GM12878 (cell line): ENCODE results near the gene HBZ. TPM values are rescaled to one million over a fixed set of nuclear protein-coding genes. Genes with fewer than 3 reads are reported as not detected.

Source experiments
- ATAC-seq: fragments of 200-7000 bp; cut with Tn5 transposase; 3 replicates; pipeline ENCODE4 v1.9.1; 2020; ENCODE audit warnings: mild to moderate bottlenecking, moderate library complexity
- BruUV-seq: library from RNA; stranded (reverse); fragments of 400-500 nt; replicated peaks from 2 replicates; lab custom pipeline; 2021; lab: Mats Ljungman, UMichigan
- CTCF ChIA-PET: fragments of 300-600 bp; sonication (Branson Sonifier 250); formaldehyde crosslinking; extraction: SDS; loops from one replicate; lab custom pipeline; 2021; ENCODE audit warnings: inconsistent platforms; lab: Yijun Ruan, JAX
- POLR2A ChIA-PET: fragments of 350-600 bp; formaldehyde crosslinking; extraction: SDS; loops from one replicate; lab custom pipeline; 2021; ENCODE audit warnings: inconsistent platforms; lab: Charles Lee
- RAD21 ChIA-PET: fragments of 300-600 bp; sonication (Branson Sonifier 250); formaldehyde crosslinking; loops from one replicate; lab custom pipeline; 2023; ENCODE audit warnings: antibody characterized with exemption; ENCODE audit not compliant: unreplicated experiment; lab: Charles Lee
- SMC1A ChIA-PET: fragments of 300-600 bp; sonication (Branson Sonifier 250); formaldehyde crosslinking; loops from one replicate; lab custom pipeline; 2023; ENCODE audit not compliant: unreplicated experiment, uncharacterized antibody; lab: Charles Lee
- DNase-seq: peaks from one replicate; pipeline ENCODE4 v3.0.0-alpha.2; 2011; ENCODE audit warnings: low read depth, low spot score
- FAIRE-seq: peaks from 3 replicates; lab custom pipeline; 2011; peaks lifted over from hg19 to GRCh38; lab: Jason Lieb, UNC
- H2AFZ ChIP-seq: 2 replicates; pipeline ENCODE4 v1.6.0; 2011; ENCODE audit warnings: low read depth, low read length, control low read depth; ENCODE audit not compliant: control insufficient read depth
- H3K27ac ChIP-seq: 2 replicates; pipeline ENCODE4 v1.5.1; 2011; ENCODE audit warnings: control low read depth; ENCODE audit not compliant: control insufficient read depth, insufficient read depth
- H3K27me3 ChIP-seq, 2 experiments: replicated peaks in 1 of 2; 2 replicates each; pipeline versions ENCODE4 v1.6.0 to v1.6.1; 2011; ENCODE audit warnings: low read length in 1 of 2; ENCODE audit not compliant: control insufficient read depth in 2 of 2, insufficient read depth in 2 of 2
- H3K36me3 ChIP-seq, 2 experiments: 2 replicates each; pipeline ENCODE4 v1.5.1; 2011; ENCODE audit warnings: low read length in 1 of 2; ENCODE audit not compliant: control insufficient read depth in 2 of 2, insufficient read depth in 2 of 2
- H3K4me1 ChIP-seq: 2 replicates; pipeline ENCODE4 v1.6.1; 2011; ENCODE audit warnings: mild to moderate bottlenecking, low read length, moderate library complexity, mixed read lengths; ENCODE audit not compliant: control insufficient read depth, insufficient read depth
- H3K4me2 ChIP-seq: 2 replicates; pipeline ENCODE4 v1.6.0; 2011; ENCODE audit warnings: control low read depth; ENCODE audit not compliant: control insufficient read depth, insufficient read depth
- H3K4me3 ChIP-seq: fragments of 200-600 bp; sonication (generic); 2 replicates; pipeline ENCODE4 v1.5.1; 2016
- H3K79me2 ChIP-seq: 2 replicates; pipeline ENCODE4 v1.6.0; 2011; ENCODE audit warnings: low read length; ENCODE audit not compliant: control insufficient read depth, insufficient read depth
- H3K9ac ChIP-seq: 2 replicates; pipeline ENCODE4 v1.8.0; 2011; ENCODE audit warnings: low read length, control low read depth, mixed read lengths; ENCODE audit not compliant: control insufficient read depth, insufficient read depth
- H3K9me3 ChIP-seq: replicated peaks from 3 replicates; pipeline ENCODE4 v1.5.1; 2011; ENCODE audit warnings: mild to moderate bottlenecking, low read length; ENCODE audit not compliant: control insufficient read depth, insufficient read depth
- H4K20me1 ChIP-seq: 2 replicates; pipeline ENCODE4 v1.6.0; 2011; ENCODE audit not compliant: control insufficient read depth, insufficient read depth
- BACH1 ChIP-seq: fragments of 450-650 bp; IDR thresholded peaks from 2 replicates; pipeline ENCODE4 v1.6.1; 2017; ENCODE audit warnings: mild to moderate bottlenecking, borderline replicate concordance
- CEBPZ ChIP-seq: fragments of 150-350 bp; IDR thresholded peaks from 2 replicates; pipeline ENCODE4 v1.6.1; 2016; ENCODE audit warnings: low read depth, low read length
- HDAC6 ChIP-seq: fragments of 200-600 bp; sonication (generic); IDR thresholded peaks from one replicate; pipeline ENCODE4 v1.8.0; 2017; ENCODE audit warnings: antibody characterized with exemption; ENCODE audit not compliant: unreplicated experiment
- KLF5 ChIP-seq: fragments of 450-650 bp; IDR thresholded peaks from 2 replicates; pipeline ENCODE4 v1.6.1; 2014; ENCODE audit warnings: mild to moderate bottlenecking; ENCODE audit not compliant: partially characterized antibody
- NR2C1 ChIP-seq: fragments of 450-650 bp; IDR thresholded peaks from 2 replicates; pipeline ENCODE4 v1.6.1; 2017; ENCODE audit warnings: antibody characterized with exemption, mild to moderate bottlenecking, moderate library complexity
- SIX5 ChIP-seq: IDR thresholded peaks from 2 replicates; pipeline ENCODE4 v1.6.1; 2011; ENCODE audit warnings: mild to moderate bottlenecking, low read depth, low read length, moderate library complexity; ENCODE audit not compliant: severe bottlenecking
- SREBF2 ChIP-seq: IDR thresholded peaks from 2 replicates; pipeline ENCODE4 v1.6.1; 2012; ENCODE audit warnings: mild to moderate bottlenecking, low read length
- ZNF274 ChIP-seq: IDR thresholded peaks from one replicate; pipeline ENCODE4 v1.8.0; 2011; ENCODE audit not compliant: insufficient read length, insufficient read depth
- WGBS: methylation state at CpG from one replicate; pipeline ENCODE4 v1.1.6; 2016; ENCODE audit warnings: low lambda C conversion rate; ENCODE audit not compliant: insufficient replicate concordance, insufficient coverage; ENCODE audit errors: missing lambda C conversion rate; 5-methylcytosine and 5-hydroxymethylcytosine counted together
- in situ Hi-C: fragments of 300-500 bp; cut with MboI; formaldehyde crosslinking; loops from 9 replicates; pipeline ENCODE4 v1.14.3; 2018; ENCODE audit warnings: mixed read lengths
- intact Hi-C: fragments of 100-400 bp; cut with micrococcal nuclease; formaldehyde crosslinking; loops from one replicate; pipeline ENCODE4 v1.14.2; 2022; ENCODE audit not compliant: unreplicated experiment
- polyA plus RNA-seq, 11 experiments: library from polyadenylated mRNA; depleted of rRNA in 4 of 11; unstranded in 6 of 11; stranded (reverse) in 5 of 11; fragments of >200 nt; fragmentation: Nextera tagmentation in 4 of 11; fragmentation: Illumina TruSeq in 1 of 11; extraction: Ambion mirVana in 4 of 11; extraction: Trizol in 1 of 11; gene quantifications; 1 replicate in 1 of 11; 2 replicates in 10 of 11; pipeline versions ENCODE4 v1.2.1 to v1.2.3, GENCODE V29; 2011 to 2016; ENCODE audit warnings: inconsistent platforms in 2 of 11, missing spikeins in 2 of 11, low read depth in 1 of 11
- total RNA-seq, 4 experiments: library from RNA; depleted of rRNA in 3 of 4; stranded (reverse); fragments of >200 nt in 3 of 4; fragmentation: Illumina TruSeq in 1 of 4; extraction: Trizol in 1 of 4; gene quantifications; 2 replicates each; pipeline versions ENCODE4 v1.2.1 to v1.2.3, GENCODE V29; 2013 to 2021
- TF ChIP-seq, protein P1 (sequence below): fragments of 450-650 bp; IDR thresholded peaks from 2 replicates; pipeline ENCODE4 v1.6.1; 2017; ENCODE audit warnings: mild to moderate bottlenecking, moderate library complexity

Gene HBZ
- total and polyA plus RNA-seq, 10 of the 15 experiments (the other 5 are each of a cell fraction or from before 2014, with no cell fraction given), result 0.49 TPM; not detected in 9

- POLR2A ChIA-PET, result no interaction called here
- H3K4me2 ChIP-seq, result no peak overlapping the region
- H3K79me2 ChIP-seq, result no peaks in the 10 kb centered on the region
- H3K27me3 ChIP-seq, result peaks cover 6 to 10% of the 10 kb centered on the region in 2 experiments
- intact Hi-C loops, result no loop called here
- TF ChIP-seq SREBF2 (no peak), CEBPZ (no peak), ZNF274 (no peak), NR2C1 (no peak), HDAC6 (no peak), BACH1 (no peak), SIX5 (no peak), KLF5 (no peak)
- TF ChIP-seq, protein P1, sequence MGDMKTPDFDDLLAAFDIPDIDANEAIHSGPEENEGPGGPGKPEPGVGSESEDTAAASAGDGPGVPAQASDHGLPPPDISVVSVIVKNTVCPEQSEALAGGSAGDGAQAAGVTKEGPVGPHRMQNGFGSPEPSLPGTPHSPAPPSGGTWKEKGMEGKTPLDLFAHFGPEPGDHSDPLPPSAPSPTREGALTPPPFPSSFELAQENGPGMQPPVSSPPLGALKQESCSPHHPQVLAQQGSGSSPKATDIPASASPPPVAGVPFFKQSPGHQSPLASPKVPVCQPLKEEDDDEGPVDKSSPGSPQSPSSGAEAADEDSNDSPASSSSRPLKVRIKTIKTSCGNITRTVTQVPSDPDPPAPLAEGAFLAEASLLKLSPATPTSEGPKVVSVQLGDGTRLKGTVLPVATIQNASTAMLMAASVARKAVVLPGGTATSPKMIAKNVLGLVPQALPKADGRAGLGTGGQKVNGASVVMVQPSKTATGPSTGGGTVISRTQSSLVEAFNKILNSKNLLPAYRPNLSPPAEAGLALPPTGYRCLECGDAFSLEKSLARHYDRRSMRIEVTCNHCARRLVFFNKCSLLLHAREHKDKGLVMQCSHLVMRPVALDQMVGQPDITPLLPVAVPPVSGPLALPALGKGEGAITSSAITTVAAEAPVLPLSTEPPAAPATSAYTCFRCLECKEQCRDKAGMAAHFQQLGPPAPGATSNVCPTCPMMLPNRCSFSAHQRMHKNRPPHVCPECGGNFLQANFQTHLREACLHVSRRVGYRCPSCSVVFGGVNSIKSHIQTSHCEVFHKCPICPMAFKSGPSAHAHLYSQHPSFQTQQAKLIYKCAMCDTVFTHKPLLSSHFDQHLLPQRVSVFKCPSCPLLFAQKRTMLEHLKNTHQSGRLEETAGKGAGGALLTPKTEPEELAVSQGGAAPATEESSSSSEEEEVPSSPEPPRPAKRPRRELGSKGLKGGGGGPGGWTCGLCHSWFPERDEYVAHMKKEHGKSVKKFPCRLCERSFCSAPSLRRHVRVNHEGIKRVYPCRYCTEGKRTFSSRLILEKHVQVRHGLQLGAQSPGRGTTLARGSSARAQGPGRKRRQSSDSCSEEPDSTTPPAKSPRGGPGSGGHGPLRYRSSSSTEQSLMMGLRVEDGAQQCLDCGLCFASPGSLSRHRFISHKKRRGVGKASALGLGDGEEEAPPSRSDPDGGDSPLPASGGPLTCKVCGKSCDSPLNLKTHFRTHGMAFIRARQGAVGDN, result no peak
- TF ChIP-seq, all 136 proteins: peak for 0
- SMC1A ChIA-PET, result no interaction called here
- Histone ChIP-seq H3K9ac (no peak overlapping the region), H3K4me3 (no peak overlapping the region), H3K36me3 (no peaks in the 10 kb centered on the region), H3K27ac (no peak overlapping the region), H3K9me3 (no peaks in the 10 kb centered on the region), H3K4me1 (peaks cover 8% of the 10 kb centered on the region; the same call in 1 of the 2 replicates), H4K20me1 (no peaks in the 10 kb centered on the region), H2AFZ (no peak overlapping the region)
- in situ Hi-C loops, result no loop called here
- ATAC-seq (no peak), DNase-seq (no peak), FAIRE-seq (no peak)
- CTCF ChIA-PET, result no interaction called here
- BruUV-seq, result no TSS peak
- RAD21 ChIA-PET, result no interaction called here
- 59% methylated on average over 11 of the region's 11 CpGs for WGBS
Measured at GRCh38 chr16:177981-178667, 25.7 kb downstream of the HBZ start.
